ENCODE results near the gene EEF2. TPM values are rescaled to one million over a fixed set of nuclear protein-coding genes. Genes with fewer than 3 reads are reported as not detected.

Gene EEF2
- total RNA-seq, 1 experiment from 2014 or later: 1,124 TPM

GRCh38 chr19:3931041-3931440 lies 54.2 kb downstream of the EEF2 start:
- Histone ChIP-seq H3K27ac (ENCODE audit: low read length) (no peak overlapping the region), H3K4me3 (ENCODE audit: low read length) (no peak overlapping the region), H3K79me2 (ENCODE audit: low read length) (no peaks in the 10 kb centered on the region), H2AFZ (ENCODE audit: low read length) (no peak overlapping the region), H3K4me2 (ENCODE audit: low read length) (no peak overlapping the region), H3K36me3 (ENCODE audit: low read depth, low read length) (no peaks in the 10 kb centered on the region), H3K9ac (ENCODE audit: low read length) (no peak overlapping the region), H3K27me3 (ENCODE audit: low read length) (no peaks in the 10 kb centered on the region), H4K20me1 (ENCODE audit: low read length) (no peaks in the 10 kb centered on the region), H3K4me1 (ENCODE audit: insufficient read depth, low read length) (no peaks in the 10 kb centered on the region), H3K9me3 (ENCODE audit: low read length) (no peaks in the 10 kb centered on the region), H3K9me2 (replicated peaks; ENCODE audit: low read length) (no peaks in the 10 kb centered on the region), H3F3A (ENCODE audit: low read length, unreplicated experiment) (no peaks in the 10 kb centered on the region)
- CTCF ChIA-PET: interaction anchor here (0.6 kb wide), 1 partner anchor 78 kb away, joined by 3 read pairs; no protein-coding TSS in a partner anchor
- TF ChIP-seq EZH2 (IDR thresholded peaks at IDR 0.05; ENCODE audit: low read length, unreplicated experiment) (no peak), EZH2phosphoT487 (IDR thresholded peaks at IDR 0.05; ENCODE audit: borderline replicate concordance, low read length) (no peak), CTCF (conservative IDR thresholded peaks at IDR 0.05; ENCODE audit: low read depth, low read length) (no peak)
- no TSS peak for BruUV-seq (replicated peaks)
- POLR2A ChIA-PET (ENCODE audit: unreplicated experiment): no interaction called here
- ATAC-seq: no peak
- no peak for DNase-seq
- intact Hi-C loops (cut with micrococcal nuclease): no loop called here

Small RNA genes lying within 50 kb of the gene (microRNA-seq; reads per million reads assigned to microRNA genes)
- gene MIR637 (ENCODE audit: unreplicated experiment): not detected

Other genes with a start within 250 kb of the EEF2 start
- gene APBA3, start 223.8 kb downstream of the EEF2 start, total RNA-seq (2014; rRNA removed): 21.4 and 23.9 TPM in 2 replicates
- 73.9 and 80.8 TPM in 2 replicates for gene MRPL54, start 222.8 kb downstream of the EEF2 start, total RNA-seq (2014; rRNA removed)
- gene RAX2, start 213.2 kb downstream of the EEF2 start, total RNA-seq (2014; rRNA removed): not detected in 2 replicates
- not detected in 2 replicates for gene MATK, start 199.1 kb downstream of the EEF2 start, total RNA-seq (2014; rRNA removed)
- gene ZFR2, start 116.4 kb downstream of the EEF2 start, total RNA-seq (2014; rRNA removed): not detected in 2 replicates
- gene ATCAY, start 104.8 kb downstream of the EEF2 start, total RNA-seq (2014; rRNA removed): not detected in 2 replicates
- gene NMRK2, start 52.4 kb downstream of the EEF2 start, total RNA-seq (2014; rRNA removed): not detected in 2 replicates
- gene DAPK3, start 14.4 kb downstream of the EEF2 start, total RNA-seq (2014; rRNA removed): 94.2 and 155 TPM in 2 replicates
- gene PIAS4, start 22.3 kb upstream of the EEF2 start, total RNA-seq (2014; rRNA removed): 21.0 and 26.5 TPM in 2 replicates
- gene ZBTB7A, start 81.4 kb upstream of the EEF2 start, total RNA-seq (2014; rRNA removed): 16.7 and 40.2 TPM in 2 replicates
- 229 and 360 TPM in 2 replicates for gene MAP2K2, start 138.7 kb upstream of the EEF2 start, total RNA-seq (2014; rRNA removed)
- not detected in 2 replicates for gene CREB3L3, start 168.2 kb upstream of the EEF2 start, total RNA-seq (2014; rRNA removed)
- 18.0 and 20.8 TPM in 2 replicates for gene SIRT6, start 197.1 kb upstream of the EEF2 start, total RNA-seq (2014; rRNA removed)
- gene ANKRD24, start 197.2 kb upstream of the EEF2 start, total RNA-seq (2014; rRNA removed): 0.33 and 0.63 TPM in 2 replicates
- not detected in 2 replicates for gene EBI3, start 244.1 kb upstream of the EEF2 start, total RNA-seq (2014; rRNA removed)

Data from PC-3 (cell line).